ENCODE results near the gene C10orf143. TPM values are rescaled to one million over a fixed set of nuclear protein-coding genes. Genes with fewer than 3 reads are reported as not detected.
A peak's percentile ranks its signal among the peaks of the same experiment; 100 is the strongest.

C10orf143 gene
- total RNA-seq, 2 donors from 2014 or later: 1.5 to 1.9 TPM

GRCh38 chr10:130111852-130112180 lies 1.2 kb upstream of the C10orf143 start:
- no peak for DNase-seq
- Mint-ChIP-seq H3K4me3 (peak overlapping the region; percentile 81), H3K36me3 (ENCODE audit: low read depth) (peaks cover 1% of the 10 kb centered on the region), H3K9me3 (peaks cover 25% of the 10 kb centered on the region), H3K27me3 (ENCODE audit: insufficient read depth) (peaks cover 9% of the 10 kb centered on the region), H3K4me1 (peaks cover 10% of the 10 kb centered on the region), H3K27ac (peak overlapping the region; percentile 97)
- Histone ChIP-seq H3K4me1 (ENCODE audit: control insufficient read depth, insufficient read depth, low read length) (peaks cover 6% of the 10 kb centered on the region), H3K9ac (ENCODE audit: extremely low read depth, low read length, poor library complexity, severe bottlenecking) (peak overlapping the region; percentile 55), H3K4me3 (ENCODE audit: low read length) (peak overlapping the region; percentile 96), H3K27me3 (ENCODE audit: control insufficient read depth, insufficient read depth, low read length, poor library complexity, severe bottlenecking) (no peaks in the 10 kb centered on the region), H3K36me3 (ENCODE audit: control insufficient read depth, insufficient read depth, low read length) (no peaks in the 10 kb centered on the region), H3K27ac (ENCODE audit: low read depth, low read length) (peak overlapping the region; percentile 76), H3K9me3 (ENCODE audit: control insufficient read depth, low read length) (peaks cover 12% of the 10 kb centered on the region)
- WGBS, 2 experiments (ENCODE audit: insufficient coverage in 1 of 2, insufficient read length in 1 of 2): 82 to 91% methylated on average over 3 to 6 of the region's 6 CpGs
- no peak for TF ChIP-seq CTCF (conservative IDR thresholded peaks at IDR 0.05)

DNA sequence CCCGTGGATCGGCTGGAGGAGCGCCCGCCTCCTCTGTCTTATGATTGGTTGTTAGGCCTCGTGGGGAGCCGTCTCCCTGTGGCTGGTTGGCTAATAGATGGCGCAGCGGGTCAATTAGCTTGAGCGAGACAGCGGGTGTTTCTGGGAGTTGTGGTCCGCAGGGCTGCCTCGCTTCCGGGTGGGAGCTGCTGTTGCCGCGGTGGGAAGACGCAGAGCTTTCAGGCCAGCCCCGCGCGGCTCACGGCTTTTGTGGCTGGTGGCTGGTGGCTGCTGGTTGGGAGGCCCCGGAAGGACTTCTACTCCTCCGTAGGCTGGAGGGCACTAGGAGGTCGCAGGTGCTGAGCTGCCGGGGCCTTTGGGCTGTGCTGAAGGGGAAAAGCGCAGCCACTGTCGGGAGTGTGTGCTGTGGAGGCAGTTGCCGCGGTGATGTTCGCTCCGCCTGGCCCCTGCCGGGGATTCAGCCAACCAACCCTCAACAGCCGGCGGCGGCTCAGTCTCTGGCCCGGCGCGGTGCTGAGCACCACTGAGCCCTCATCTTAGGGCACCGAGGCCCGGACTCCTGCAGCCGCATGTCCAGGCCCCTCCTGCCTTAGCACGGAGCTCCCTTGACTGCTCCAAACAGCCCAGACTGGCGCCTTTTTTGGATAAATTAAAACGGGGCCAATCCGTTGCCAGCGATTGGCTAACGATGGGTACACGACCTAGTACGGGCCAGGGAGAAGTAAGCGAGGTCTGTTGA lies 652 bp upstream of the C10orf143 start:
- peak overlapping the region; percentile 81 for H3K4me3 Mint-ChIP-seq
- H3K4me1 Mint-ChIP-seq: peaks cover 11% of the 10 kb centered on the region
- Histone ChIP-seq H3K4me1 (ENCODE audit: control insufficient read depth, insufficient read depth, low read length) (peaks cover 6% of the 10 kb centered on the region), H3K36me3 (ENCODE audit: control insufficient read depth, insufficient read depth, low read length) (no peaks in the 10 kb centered on the region), H3K9ac (ENCODE audit: extremely low read depth, low read length, poor library complexity, severe bottlenecking) (peak overlapping the region; percentile 83), H3K9me3 (ENCODE audit: control insufficient read depth, low read length) (peaks cover 8% of the 10 kb centered on the region), H3K27ac (ENCODE audit: low read depth, low read length) (peak overlapping the region; percentile 76), H3K27me3 (ENCODE audit: control insufficient read depth, insufficient read depth, low read length, poor library complexity, severe bottlenecking) (no peaks in the 10 kb centered on the region), H3K4me3 (ENCODE audit: low read length) (peak overlapping the region; percentile 96)
- peak; percentile 98 for DNase-seq
- H3K36me3 Mint-ChIP-seq (ENCODE audit: low read depth): peaks cover 5% of the 10 kb centered on the region
- TF ChIP-seq CTCF (conservative IDR thresholded peaks at IDR 0.05): no peak
- H3K9me3 Mint-ChIP-seq: peaks cover 20% of the 10 kb centered on the region
- H3K27me3 Mint-ChIP-seq (ENCODE audit: insufficient read depth): peaks cover 15% of the 10 kb centered on the region
- H3K27ac Mint-ChIP-seq: peak overlapping the region; percentile 97
- WGBS, 2 experiments (ENCODE audit: insufficient coverage in 1 of 2, insufficient read length in 1 of 2): 3 to 7% methylated on average over 15 to 49 of the region's 49 CpGs

GRCh38 chr10:130109796-130110245 lies 809 bp downstream of the C10orf143 start:
- peak; percentile 91 for DNase-seq
- 2 to 4% methylated on average over 7 to 9 of the region's 9 CpGs for WGBS, 2 experiments (ENCODE audit: insufficient coverage in 1 of 2, insufficient read length in 1 of 2)
- H3K36me3 ChIP-seq (ENCODE audit: control insufficient read depth, insufficient read depth, low read length): no peaks in the 10 kb centered on the region

More at GRCh38 chr10:130109796-130110245, 809 bp downstream of the C10orf143 start:
- peak overlapping the region; percentile 83 for H3K9ac ChIP-seq (ENCODE audit: extremely low read depth, low read length, poor library complexity, severe bottlenecking)
- H3K4me3 ChIP-seq (ENCODE audit: low read length): peak overlapping the region; percentile 96
- peaks cover 11% of the 10 kb centered on the region for H3K9me3 Mint-ChIP-seq
- H3K27me3 Mint-ChIP-seq (ENCODE audit: insufficient read depth): peaks cover 18% of the 10 kb centered on the region
- peak overlapping the region; percentile 20 for H3K27ac ChIP-seq (ENCODE audit: low read depth, low read length)
- peak; percentile 88 for TF ChIP-seq CTCF (conservative IDR thresholded peaks at IDR 0.05)
- peaks cover 6% of the 10 kb centered on the region for H3K4me1 ChIP-seq (ENCODE audit: control insufficient read depth, insufficient read depth, low read length)
- H3K9me3 ChIP-seq (ENCODE audit: control insufficient read depth, low read length): peaks cover 7% of the 10 kb centered on the region
- H3K27ac Mint-ChIP-seq: peak overlapping the region; percentile 97
- H3K4me1 Mint-ChIP-seq: peaks cover 16% of the 10 kb centered on the region
- peaks cover 10% of the 10 kb centered on the region for H3K36me3 Mint-ChIP-seq (ENCODE audit: low read depth)
- no peaks in the 10 kb centered on the region for H3K27me3 ChIP-seq (ENCODE audit: control insufficient read depth, insufficient read depth, low read length, poor library complexity, severe bottlenecking)
- peak overlapping the region; percentile 81 for H3K4me3 Mint-ChIP-seq
